Measurements from ENCODE around the gene ACSS2.

DNA sequence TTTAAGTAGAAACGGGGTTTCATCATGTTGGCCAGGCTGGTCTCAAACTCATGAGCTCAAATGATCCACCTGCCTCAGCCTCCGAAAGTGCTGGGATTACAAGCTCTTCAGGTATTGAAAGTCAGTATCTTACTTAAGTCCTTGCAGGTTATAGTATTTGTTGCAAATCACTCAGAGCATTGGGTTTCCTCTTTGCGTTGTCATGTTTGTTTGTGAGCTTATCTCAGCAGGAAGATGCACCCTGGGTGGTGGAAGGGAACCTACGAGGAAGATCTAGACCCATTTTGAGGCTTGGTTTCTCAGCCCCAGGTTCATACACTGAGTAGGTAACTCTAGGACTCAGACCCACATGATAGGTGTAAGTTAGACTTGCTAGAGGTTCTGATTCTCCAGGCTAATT lies 97.8 kb downstream of the ACSS2 start:
- TF ChIP-seq CTCF (IDR thresholded peaks at IDR 0.05) (no peak), EZH2 (IDR thresholded peaks at IDR 0.05; ENCODE audit: borderline replicate concordance, insufficient read depth, low read depth, low read length, poor library complexity, severe bottlenecking) (no peak)

Data from B cell (primary cell).